Colonic mucosa (tissue), 4 donors: ENCODE data around the gene KIAA0825. TPM values are rescaled to one million over a fixed set of nuclear protein-coding genes. Genes with fewer than 3 reads are reported as not detected.
"Not testable (repeated sequence)": the region's sequence is repeated elsewhere in the genome, so short reads cannot be mapped to it uniquely, and the experiment has no call there.

Source experiments
- DNase-seq: peaks from one replicate; pipeline ENCODE4 v3.0.0-alpha.2; 2020
- H3K27ac ChIP-seq: fragments of 200-600 bp; one replicate; pipeline ENCODE4 v1.8.0; 2021
- H3K27me3 ChIP-seq: fragments of 200-600 bp; one replicate; pipeline ENCODE4 v1.8.0; 2021
- H3K36me3 ChIP-seq: fragments of 200-600 bp; one replicate; pipeline ENCODE4 v1.8.0; 2021
- H3K4me1 ChIP-seq: fragments of 200-600 bp; one replicate; pipeline ENCODE4 v1.8.0; 2021; ENCODE audit warnings: mild to moderate bottlenecking
- H3K4me3 ChIP-seq: fragments of 200-600 bp; one replicate; pipeline ENCODE4 v1.8.0; 2021
- H3K9ac ChIP-seq, 2 donors: one replicate each; pipeline ENCODE4 v1.7.0; 2013; ENCODE audit warnings: control low read depth in 2 of 2, low read depth in 2 of 2, low read length in 2 of 2
- H3K9me3 ChIP-seq: fragments of 200-600 bp; one replicate; pipeline ENCODE4 v1.8.0; 2021
- intact Hi-C: fragments of 100-400 bp; cut with DNase I; formaldehyde crosslinking; loops from one replicate; pipeline ENCODE4 v1.14.1; 2022
- total RNA-seq, 2 donors: library from RNA; stranded (reverse); fragmentation: NEBNext Ultra II Directional in 1 of 2; extraction: Animal tissue kit (Norgen Biotek cat#: 25700) in 1 of 2; gene quantifications; one replicate each; pipeline ENCODE4 v1.2.1, GENCODE V29; 2021
- TF ChIP-seq, protein P1 (sequence below): fragments of 200-600 bp; IDR thresholded peaks from one replicate; pipeline ENCODE4 v1.8.0; 2022; ENCODE audit warnings: antibody characterized with exemption, mild to moderate bottlenecking
- donor health status: healthy.
- donor health status: DM: no; HTN: no; CAD: no.
- donor health status: DM: no; HTN: no; CAD: no.

Gene KIAA0825
- total RNA-seq, 2 donors from 2014 or later, result 1.1 to 1.5 TPM

DNA sequence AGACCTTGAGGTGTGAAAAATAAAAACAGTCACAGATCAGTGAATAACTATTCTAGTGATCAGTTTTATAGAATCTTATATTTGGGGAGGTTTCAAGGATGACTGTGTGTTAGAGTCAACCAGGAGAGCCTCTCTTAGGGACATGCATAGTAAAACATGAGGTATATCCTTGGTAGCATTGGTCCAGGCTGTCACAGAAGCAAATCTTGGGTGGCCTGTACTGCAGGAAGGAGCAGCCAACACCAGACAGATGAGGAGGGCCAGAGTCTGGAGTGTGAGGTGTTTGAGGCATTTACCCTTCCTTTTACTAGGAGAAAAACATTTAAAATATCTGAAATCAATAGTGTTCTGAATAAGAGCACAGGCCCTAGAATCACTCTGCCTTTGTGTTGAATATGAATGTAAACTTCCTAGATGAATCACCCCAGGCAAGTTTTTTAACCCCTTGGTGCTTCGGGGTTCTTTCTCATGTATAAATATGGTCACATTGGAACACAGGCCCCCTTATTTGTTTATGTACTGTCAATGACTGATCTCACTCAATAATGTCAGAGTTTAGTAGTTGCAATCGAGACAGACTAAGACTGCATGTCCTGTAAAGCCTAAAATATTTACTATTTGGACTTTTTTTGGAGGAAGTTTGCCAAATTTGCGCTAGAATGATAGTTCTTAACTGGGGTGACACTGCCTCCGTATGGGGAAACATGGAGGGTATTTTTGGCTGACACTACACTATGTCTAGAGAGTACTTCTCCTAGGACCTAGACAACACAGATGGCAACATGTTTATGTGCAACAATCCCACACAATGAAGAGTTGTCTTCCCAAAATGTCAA lies 460.5 kb downstream of the KIAA0825 start:
- Histone ChIP-seq H3K9ac (no peak overlapping the region), H3K4me3 (no peak overlapping the region), H3K9me3 (no peaks in the 10 kb centered on the region), H3K27me3 (no peaks in the 10 kb centered on the region), H3K4me1 (no peaks in the 10 kb centered on the region), H3K27ac (no peak overlapping the region), H3K36me3 (no peaks in the 10 kb centered on the region)
- intact Hi-C loops, result no loop called here
- TF ChIP-seq, protein P1, sequence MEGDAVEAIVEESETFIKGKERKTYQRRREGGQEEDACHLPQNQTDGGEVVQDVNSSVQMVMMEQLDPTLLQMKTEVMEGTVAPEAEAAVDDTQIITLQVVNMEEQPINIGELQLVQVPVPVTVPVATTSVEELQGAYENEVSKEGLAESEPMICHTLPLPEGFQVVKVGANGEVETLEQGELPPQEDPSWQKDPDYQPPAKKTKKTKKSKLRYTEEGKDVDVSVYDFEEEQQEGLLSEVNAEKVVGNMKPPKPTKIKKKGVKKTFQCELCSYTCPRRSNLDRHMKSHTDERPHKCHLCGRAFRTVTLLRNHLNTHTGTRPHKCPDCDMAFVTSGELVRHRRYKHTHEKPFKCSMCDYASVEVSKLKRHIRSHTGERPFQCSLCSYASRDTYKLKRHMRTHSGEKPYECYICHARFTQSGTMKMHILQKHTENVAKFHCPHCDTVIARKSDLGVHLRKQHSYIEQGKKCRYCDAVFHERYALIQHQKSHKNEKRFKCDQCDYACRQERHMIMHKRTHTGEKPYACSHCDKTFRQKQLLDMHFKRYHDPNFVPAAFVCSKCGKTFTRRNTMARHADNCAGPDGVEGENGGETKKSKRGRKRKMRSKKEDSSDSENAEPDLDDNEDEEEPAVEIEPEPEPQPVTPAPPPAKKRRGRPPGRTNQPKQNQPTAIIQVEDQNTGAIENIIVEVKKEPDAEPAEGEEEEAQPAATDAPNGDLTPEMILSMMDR, result no peak
- no peak for DNase-seq

DNA sequence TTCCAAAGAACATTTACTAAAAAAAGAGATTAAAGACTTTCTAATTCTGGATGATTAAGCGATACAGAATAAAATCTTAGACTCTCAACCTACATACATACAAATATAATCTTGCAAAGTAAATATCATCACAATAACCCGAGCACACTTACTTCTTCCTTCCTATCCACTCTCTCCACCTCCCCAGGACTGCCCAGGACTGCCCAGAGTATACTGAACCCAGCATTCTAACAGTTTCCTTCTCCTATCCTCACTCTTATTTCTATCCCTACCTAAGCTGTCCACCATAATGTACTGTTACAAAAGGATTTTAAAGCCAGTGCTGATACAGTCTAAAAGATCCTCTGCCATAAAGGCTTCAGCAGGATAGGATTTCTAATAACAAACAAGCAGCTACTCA lies 463.7 kb downstream of the KIAA0825 start:
- Histone ChIP-seq H3K9me3 (no peaks in the 10 kb centered on the region), H3K27ac (no peak overlapping the region), H3K9ac (no peak overlapping the region), H3K4me3 (no peak overlapping the region), H3K36me3 (no peaks in the 10 kb centered on the region), H3K4me1 (no peaks in the 10 kb centered on the region), H3K27me3 (no peaks in the 10 kb centered on the region)
- TF ChIP-seq, protein P1, result no peak
- no peak for DNase-seq
- intact Hi-C loops, result no loop called here

DNA sequence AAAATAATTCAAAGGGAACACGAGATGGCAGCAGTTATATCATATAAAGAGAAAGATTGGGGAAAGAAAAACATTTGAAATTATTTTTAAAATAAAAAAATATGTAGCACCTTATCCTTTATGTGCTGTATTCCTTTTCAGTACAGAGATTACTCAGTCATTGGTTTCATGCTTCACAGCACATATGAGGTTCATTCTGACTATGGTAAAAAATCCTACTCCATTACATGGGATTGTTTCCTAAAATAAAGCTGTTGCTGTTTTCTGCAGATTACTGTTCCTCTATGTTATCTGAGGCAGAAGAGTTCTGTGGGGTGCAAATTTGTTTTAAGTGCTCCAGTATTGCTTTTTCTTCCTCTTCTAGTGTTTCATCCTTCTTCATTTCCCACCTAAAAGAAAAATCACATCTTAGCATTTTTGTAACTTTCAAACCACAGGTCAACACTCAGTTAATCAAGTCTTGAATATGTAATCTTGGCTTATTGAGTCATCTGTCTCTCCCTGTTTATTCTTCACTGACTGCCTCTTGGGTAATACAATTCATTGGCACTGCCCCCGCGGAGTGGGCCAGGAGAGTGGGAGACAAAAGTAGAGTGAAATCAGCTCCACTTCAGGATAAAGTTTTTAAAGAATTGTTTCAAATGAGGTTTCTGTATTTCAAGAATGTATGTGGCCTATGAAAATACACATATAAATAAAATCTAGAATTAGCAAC lies 464.5 kb downstream of the KIAA0825 start:
- H3K9ac ChIP-seq, result no peak overlapping the region
- DNase-seq, result no peak
- H3K27ac ChIP-seq, result no peak overlapping the region
- no peaks in the 10 kb centered on the region for H3K36me3 ChIP-seq
- H3K4me3 ChIP-seq, result no peak overlapping the region
- TF ChIP-seq, protein P1, result no peak
- intact Hi-C loops, result no loop called here
- no peaks in the 10 kb centered on the region for H3K9me3 ChIP-seq
- no peaks in the 10 kb centered on the region for H3K27me3 ChIP-seq
- no peaks in the 10 kb centered on the region for H3K4me1 ChIP-seq

DNA sequence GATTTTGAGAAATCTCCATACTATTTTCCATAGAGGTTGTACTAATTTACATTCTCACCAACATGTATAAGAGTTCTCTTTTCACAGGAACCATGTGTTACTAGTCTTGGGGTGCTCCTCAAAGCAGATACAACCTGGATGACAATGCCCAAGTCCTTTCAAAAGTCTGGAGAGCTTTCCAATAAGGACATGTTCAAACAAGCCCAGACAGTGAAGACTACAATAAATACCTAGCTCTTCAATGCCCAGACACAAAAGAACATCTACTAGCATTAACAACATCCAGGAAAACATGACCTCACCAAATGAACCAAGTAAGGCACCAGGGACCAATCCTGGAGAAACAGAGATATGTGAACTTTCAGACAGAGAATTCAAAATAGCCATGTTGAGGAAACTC lies 474.8 kb downstream of the KIAA0825 start:
- H3K27me3 ChIP-seq, DNase-seq, H3K36me3 ChIP-seq, H3K4me3 ChIP-seq, H3K9ac ChIP-seq, H3K4me1 ChIP-seq, intact Hi-C loops, H3K9me3 ChIP-seq, H3K27ac ChIP-seq: not testable (repeated sequence)

DNA sequence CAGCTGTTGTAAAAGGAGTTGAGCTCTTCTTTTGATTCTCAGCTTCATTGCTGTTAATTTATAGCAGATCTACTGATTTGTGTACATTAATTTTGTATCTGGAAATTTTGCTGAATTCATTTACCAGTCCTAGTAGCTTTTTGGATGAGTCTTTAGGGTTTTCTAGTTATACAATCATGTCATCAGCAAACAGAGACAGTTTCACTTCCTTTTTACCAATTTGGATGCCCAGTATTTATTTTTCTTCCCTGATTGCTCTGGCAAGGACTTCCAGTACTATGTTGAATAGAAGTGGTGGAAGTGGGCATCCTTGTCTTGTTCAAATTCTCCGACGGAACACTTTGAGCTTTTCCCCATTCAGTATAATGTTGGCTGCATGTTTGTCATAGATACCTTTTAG lies 478.1 kb downstream of the KIAA0825 start:
- TF ChIP-seq, protein P1, result no peak
- no peak overlapping the region for H3K27ac ChIP-seq
- H3K36me3 ChIP-seq, result no peaks in the 10 kb centered on the region
- DNase-seq, result no peak
- intact Hi-C loops, result no loop called here
- no peak overlapping the region for H3K4me3 ChIP-seq
- no peaks in the 10 kb centered on the region for H3K27me3 ChIP-seq
- no peaks in the 10 kb centered on the region for H3K4me1 ChIP-seq
- H3K9me3 ChIP-seq, result no peaks in the 10 kb centered on the region
- no peak overlapping the region for H3K9ac ChIP-seq

DNA sequence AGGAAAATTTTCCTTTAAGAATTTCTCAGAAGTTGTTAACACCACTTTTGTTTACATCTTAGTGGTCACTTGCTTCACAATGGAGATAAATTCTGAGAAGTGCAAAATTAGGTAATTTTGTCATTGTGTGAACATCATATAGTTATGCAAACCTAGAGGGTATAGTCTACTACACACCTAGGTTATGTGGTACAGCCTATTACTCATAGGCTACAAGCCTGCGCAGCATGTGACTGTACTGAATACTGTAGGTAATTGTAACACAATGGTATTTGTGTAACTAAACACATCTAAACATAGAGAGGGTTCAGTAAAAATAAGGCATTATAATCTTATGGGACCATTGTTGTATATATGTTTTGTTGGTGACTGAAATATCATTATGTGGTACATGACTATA lies 488.3 kb downstream of the KIAA0825 start:
- intact Hi-C loops, result no loop called here
- TF ChIP-seq, protein P1, result no peak
- DNase-seq, result no peak
- Histone ChIP-seq H3K36me3 (no peaks in the 10 kb centered on the region), H3K4me1 (no peaks in the 10 kb centered on the region), H3K9me3 (no peaks in the 10 kb centered on the region), H3K9ac (no peak overlapping the region), H3K27ac (no peak overlapping the region), H3K4me3 (no peak overlapping the region), H3K27me3 (no peaks in the 10 kb centered on the region)
